Neural cell (in vitro differentiated cells): ENCODE data around the gene SERPINB5.

ENCODE experiments used
- CTCF ChIP-seq: fragments of 450-650 bp; IDR thresholded peaks from 2 replicates; pipeline ENCODE4 v1.5.1; 2014; ENCODE audit warnings: antibody characterized with exemption, mild to moderate bottlenecking, moderate library complexity; ENCODE audit not compliant: poor library complexity, severe bottlenecking
- TAF1 ChIP-seq: IDR thresholded peaks from 2 replicates; pipeline ENCODE4 v1.6.1; 2012; ENCODE audit warnings: low read depth

- TF ChIP-seq CTCF (no peak), TAF1 (no peak)
Measured at GRCh38 chr18:63527251-63527650, 50.5 kb downstream of the SERPINB5 start.
